K562 (cell line): ENCODE data around the gene LRP1. TPM values are rescaled to one million over a fixed set of nuclear protein-coding genes. Genes with fewer than 3 reads are reported as not detected.

Experiments
- ADNP ChIP-seq: fragments of 200-800 bp; sonication (Bioruptor generic); IDR thresholded peaks from 2 replicates; pipeline ENCODE4 v1.6.1; 2016; ENCODE audit warnings: missing genetic modification characterization, missing compliant biosample characterization
- BCLAF1 ChIP-seq, 2 experiments: fragments of 450-650 bp in 1 of 2; IDR thresholded peaks; 2 replicates each; pipeline ENCODE4 v1.6.1; 2011 to 2017; ENCODE audit warnings: low read depth in 2 of 2, antibody characterized with exemption in 1 of 2, borderline replicate concordance in 1 of 2, low read length in 1 of 2, mild to moderate bottlenecking in 1 of 2, mixed read lengths in 1 of 2; ENCODE audit not compliant: control insufficient read depth in 1 of 2
- CAMTA2 ChIP-seq: fragments of 250-450 bp; sonication (Bioruptor Pico); conservative IDR thresholded peaks from 2 replicates; pipeline ENCODE4 v1.5.1; 2022
- CREM ChIP-seq: IDR thresholded peaks from 2 replicates; pipeline ENCODE4 v1.6.1; 2014; ENCODE audit warnings: antibody characterized with exemption, low read depth
- ETV1 ChIP-seq: fragments of 450-650 bp; conservative IDR thresholded peaks from 2 replicates; pipeline ENCODE4 v1.6.1; 2016; ENCODE audit warnings: missing genetic modification characterization, control low read depth, low read depth, missing compliant biosample characterization
- FOXJ3 ChIP-seq: sonication (generic); formaldehyde crosslinking; IDR thresholded peaks from 2 replicates; pipeline ENCODE4 v1.4.0; 2020; ENCODE audit warnings: mild to moderate bottlenecking, missing genetic modification reagents
- MYC ChIP-seq, 2 experiments: fragments of 250-450 bp in 1 of 2; sonication (Bioruptor Pico) in 1 of 2; IDR thresholded peaks; 2 replicates each; pipeline versions ENCODE4 v1.5.1 to v1.6.1; 2012 to 2021; ENCODE audit warnings: low read depth in 2 of 2, borderline replicate concordance in 1 of 2, improper control_type of control experiment in 1 of 2, low read length in 1 of 2, mild to moderate bottlenecking in 1 of 2, moderate library complexity in 1 of 2
- RFX1 ChIP-seq: fragments of 450-650 bp; IDR thresholded peaks from 2 replicates; pipeline ENCODE4 v1.6.1; 2016; ENCODE audit warnings: mild to moderate bottlenecking, moderate library complexity
- TCFL5 ChIP-seq: fragments of 250-450 bp; sonication (Bioruptor Pico); conservative IDR thresholded peaks from 2 replicates; pipeline ENCODE4 v1.6.1; 2021; ENCODE audit warnings: mild to moderate bottlenecking, moderate library complexity, matching md5 sums
- TOE1 ChIP-seq, 2 experiments: fragments of 450-650 bp in 1 of 2; sonication (generic) in 1 of 2; formaldehyde crosslinking in 1 of 2; IDR thresholded peaks; 2 replicates each; pipeline versions ENCODE4 v1.7.1 to v1.8.0; 2016 to 2022; ENCODE audit warnings: borderline replicate concordance in 2 of 2, mild to moderate bottlenecking in 2 of 2, antibody characterized with exemption in 1 of 2, inconsistent platforms in 1 of 2, low read depth in 1 of 2, missing genetic modification reagents in 1 of 2, moderate library complexity in 1 of 2
- USF1 ChIP-seq: sonication (generic); formaldehyde crosslinking; IDR thresholded peaks from 2 replicates; pipeline ENCODE4 v1.9.0; 2022; ENCODE audit warnings: mild to moderate bottlenecking, missing genetic modification reagents
- ZBTB12 ChIP-seq: fragments of 250-450 bp; sonication (Bioruptor Pico); IDR thresholded peaks from 2 replicates; pipeline ENCODE4 v1.4.0; 2020
- polyA plus RNA-seq, 8 experiments: library from polyadenylated mRNA; depleted of rRNA in 4 of 8; stranded (reverse) in 5 of 8; unstranded in 3 of 8; fragments of >200 nt; fragmentation: Nextera tagmentation in 2 of 8; fragmentation: Illumina TruSeq in 1 of 8; extraction: Ambion mirVana in 2 of 8; extraction: Trizol in 1 of 8; gene quantifications; 2 replicates each; pipeline versions ENCODE4 v1.2.1 to v1.2.3, GENCODE V29; 2011 to 2014; ENCODE audit warnings: inconsistent platforms in 1 of 8, missing spikeins in 1 of 8
- total RNA-seq, 7 experiments: library from RNA; depleted of rRNA in 6 of 7; stranded (reverse); fragments of >200 nt in 6 of 7; fragmentation: Illumina TruSeq in 2 of 7; extraction: Trizol in 2 of 7; gene quantifications; 2 replicates each; pipeline versions ENCODE4 v1.2.1 to v1.2.3, GENCODE V29; 2011 to 2021; ENCODE audit warnings: low replicate concordance in 1 of 7
- TF ChIP-seq, protein P1 (sequence below): fragments of 450-650 bp; formaldehyde crosslinking; IDR thresholded peaks from 2 replicates; pipeline ENCODE4 v1.4.0; 2022; ENCODE audit warnings: mild to moderate bottlenecking, moderate library complexity
- TF ChIP-seq, protein P2 (sequence below), 3 experiments: fragments of 200-800 bp in 1 of 3; fragments of 250-450 bp in 1 of 3; fragments of 450-650 bp in 1 of 3; sonication (Bioruptor Pico) in 1 of 3; sonication (Bioruptor generic) in 1 of 3; formaldehyde crosslinking in 1 of 3; IDR thresholded peaks; 2 replicates each; pipeline versions ENCODE4 v1.6.1 to v1.8.0; 2016 to 2022; ENCODE audit warnings: mild to moderate bottlenecking in 2 of 3, missing genetic modification characterization in 2 of 3, missing compliant biosample characterization in 1 of 3, moderate library complexity in 1 of 3

The LRP1 gene
- total and polyA plus RNA-seq, 9 of the 15 experiments (the other 6 are each of a cell fraction or from before 2014, with no cell fraction given), result 0.04 to 0.64 (median 0.19) TPM; not detected in 2

GRCh38 chr12:57240066-57240921 is 112.0 kb downstream of the LRP1 start (continued):
- TF ChIP-seq USF1 (CRISPR knock-in tag) (0 out of 2 replicates have a peak, but pooled peaks have one; percentile 37), CAMTA2 (CRISPR knock-in tag) (no peak), ETV1 (no peak), ZBTB12 (CRISPR knock-in tag) (no peak), TCFL5 (CRISPR knock-in tag) (no peak), ADNP (no peak), BCLAF1 (IDR thresholded peaks at IDR 0.05; ENCODE audit: borderline replicate concordance in 1 of 2, control insufficient read depth in 1 of 2, low read depth in 2 of 2, low read length in 1 of 2) (no peak), MYC (IDR thresholded peaks at IDR 0.05; ENCODE audit: low read depth, low read length) (peak; percentile 76), MYC (CRISPR knock-in tag; IDR thresholded peaks at IDR 0.05; ENCODE audit: borderline replicate concordance, low read depth) (0 out of 2 replicates have a peak, but pooled peaks have one; percentile 66), TOE1 (IDR thresholded peaks at IDR 0.05; ENCODE audit: borderline replicate concordance) (peak; percentile 14; the same call in 1 of the 2 replicates), TOE1 (CRISPR knock-in tag; IDR thresholded peaks at IDR 0.05; ENCODE audit: borderline replicate concordance, low read depth) (0 out of 2 replicates have a peak, but pooled peaks have one; percentile 49), FOXJ3 (no peak), CREM (peak; percentile 71), RFX1 (no peak)
- TF ChIP-seq, protein P1, sequence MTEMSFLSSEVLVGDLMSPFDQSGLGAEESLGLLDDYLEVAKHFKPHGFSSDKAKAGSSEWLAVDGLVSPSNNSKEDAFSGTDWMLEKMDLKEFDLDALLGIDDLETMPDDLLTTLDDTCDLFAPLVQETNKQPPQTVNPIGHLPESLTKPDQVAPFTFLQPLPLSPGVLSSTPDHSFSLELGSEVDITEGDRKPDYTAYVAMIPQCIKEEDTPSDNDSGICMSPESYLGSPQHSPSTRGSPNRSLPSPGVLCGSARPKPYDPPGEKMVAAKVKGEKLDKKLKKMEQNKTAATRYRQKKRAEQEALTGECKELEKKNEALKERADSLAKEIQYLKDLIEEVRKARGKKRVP, result peak; percentile 96
- TF ChIP-seq, protein P2, sequence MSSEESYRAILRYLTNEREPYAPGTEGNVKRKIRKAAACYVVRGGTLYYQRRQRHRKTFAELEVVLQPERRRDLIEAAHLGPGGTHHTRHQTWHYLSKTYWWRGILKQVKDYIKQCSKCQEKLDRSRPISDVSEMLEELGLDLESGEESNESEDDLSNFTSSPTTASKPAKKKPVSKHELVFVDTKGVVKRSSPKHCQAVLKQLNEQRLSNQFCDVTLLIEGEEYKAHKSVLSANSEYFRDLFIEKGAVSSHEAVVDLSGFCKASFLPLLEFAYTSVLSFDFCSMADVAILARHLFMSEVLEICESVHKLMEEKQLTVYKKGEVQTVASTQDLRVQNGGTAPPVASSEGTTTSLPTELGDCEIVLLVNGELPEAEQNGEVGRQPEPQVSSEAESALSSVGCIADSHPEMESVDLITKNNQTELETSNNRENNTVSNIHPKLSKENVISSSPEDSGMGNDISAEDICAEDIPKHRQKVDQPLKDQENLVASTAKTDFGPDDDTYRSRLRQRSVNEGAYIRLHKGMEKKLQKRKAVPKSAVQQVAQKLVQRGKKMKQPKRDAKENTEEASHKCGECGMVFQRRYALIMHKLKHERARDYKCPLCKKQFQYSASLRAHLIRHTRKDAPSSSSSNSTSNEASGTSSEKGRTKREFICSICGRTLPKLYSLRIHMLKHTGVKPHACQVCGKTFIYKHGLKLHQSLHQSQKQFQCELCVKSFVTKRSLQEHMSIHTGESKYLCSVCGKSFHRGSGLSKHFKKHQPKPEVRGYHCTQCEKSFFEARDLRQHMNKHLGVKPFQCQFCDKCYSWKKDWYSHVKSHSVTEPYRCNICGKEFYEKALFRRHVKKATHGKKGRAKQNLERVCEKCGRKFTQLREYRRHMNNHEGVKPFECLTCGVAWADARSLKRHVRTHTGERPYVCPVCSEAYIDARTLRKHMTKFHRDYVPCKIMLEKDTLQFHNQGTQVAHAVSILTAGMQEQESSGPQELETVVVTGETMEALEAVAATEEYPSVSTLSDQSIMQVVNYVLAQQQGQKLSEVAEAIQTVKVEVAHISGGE (CRISPR knock-in tag; IDR thresholded peaks at IDR 0.05), result no peak
